ENCODE data around the gene PPP1R18.
"Not testable (repeated sequence)": the region's sequence is repeated elsewhere in the genome, so short reads cannot be mapped to it uniquely, and the experiment has no call there.

PPP1R18 gene

DNA sequence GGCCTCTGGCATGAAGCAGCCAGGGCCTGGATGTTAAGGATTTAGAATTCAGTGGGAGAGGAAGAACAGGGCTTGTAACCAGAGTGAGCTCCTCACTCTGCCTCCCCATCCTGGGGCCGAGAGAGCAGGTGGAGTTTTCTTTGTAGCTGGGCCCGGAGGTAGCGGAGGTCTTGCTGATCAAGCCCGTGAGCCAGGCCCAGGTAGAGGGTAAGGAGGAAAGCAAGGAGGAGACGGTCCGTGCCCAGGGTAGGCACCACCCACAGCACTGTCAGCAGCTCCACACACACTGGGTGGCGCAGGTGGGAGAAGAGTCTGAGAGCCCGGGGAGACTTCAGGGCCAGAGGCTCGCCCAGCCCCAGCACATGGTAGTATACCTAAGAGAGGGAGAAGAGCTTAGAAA, 2.1 kb upstream of the PPP1R18 start:
- no peak for DNase-seq

DNA sequence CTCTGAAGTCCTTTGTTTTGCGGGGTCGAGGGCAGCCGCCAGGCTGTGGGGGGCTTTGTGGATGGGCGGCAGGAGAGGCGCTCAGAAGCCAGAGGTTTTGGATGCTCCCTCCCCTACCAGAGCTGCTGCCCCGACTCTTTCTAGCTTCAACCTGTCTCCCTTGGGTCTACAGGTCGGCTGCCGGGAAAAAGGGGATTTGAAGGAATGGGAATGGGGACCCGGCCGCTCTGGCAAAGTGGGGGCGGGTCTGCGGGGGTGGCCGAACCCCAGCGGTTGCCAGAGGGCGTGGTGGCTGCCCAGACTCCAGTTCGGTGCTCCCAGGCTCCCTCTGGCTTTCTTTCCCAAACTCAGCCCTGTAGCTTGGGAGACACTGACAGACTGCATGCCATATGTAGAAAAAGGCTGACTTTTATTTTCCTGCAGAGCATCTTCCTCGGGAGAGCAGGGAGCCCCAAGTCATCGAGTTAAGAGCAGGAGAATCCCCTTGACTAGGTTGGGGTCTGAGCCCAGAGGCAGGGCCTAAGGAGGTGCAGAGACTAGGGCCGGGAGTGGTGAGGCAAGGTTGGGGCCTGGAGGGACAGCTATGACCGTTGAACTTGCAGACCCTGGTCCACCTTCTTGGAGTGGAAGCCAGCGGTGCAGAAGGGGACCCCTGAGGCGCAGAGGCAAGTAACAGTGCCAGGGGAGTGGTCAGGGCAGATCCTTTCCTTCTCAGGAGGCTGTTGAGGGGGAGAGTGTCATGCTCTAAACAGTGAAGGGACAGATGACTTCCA, 1.4 kb upstream of the PPP1R18 start:
- DNase-seq, result no peak

DNA sequence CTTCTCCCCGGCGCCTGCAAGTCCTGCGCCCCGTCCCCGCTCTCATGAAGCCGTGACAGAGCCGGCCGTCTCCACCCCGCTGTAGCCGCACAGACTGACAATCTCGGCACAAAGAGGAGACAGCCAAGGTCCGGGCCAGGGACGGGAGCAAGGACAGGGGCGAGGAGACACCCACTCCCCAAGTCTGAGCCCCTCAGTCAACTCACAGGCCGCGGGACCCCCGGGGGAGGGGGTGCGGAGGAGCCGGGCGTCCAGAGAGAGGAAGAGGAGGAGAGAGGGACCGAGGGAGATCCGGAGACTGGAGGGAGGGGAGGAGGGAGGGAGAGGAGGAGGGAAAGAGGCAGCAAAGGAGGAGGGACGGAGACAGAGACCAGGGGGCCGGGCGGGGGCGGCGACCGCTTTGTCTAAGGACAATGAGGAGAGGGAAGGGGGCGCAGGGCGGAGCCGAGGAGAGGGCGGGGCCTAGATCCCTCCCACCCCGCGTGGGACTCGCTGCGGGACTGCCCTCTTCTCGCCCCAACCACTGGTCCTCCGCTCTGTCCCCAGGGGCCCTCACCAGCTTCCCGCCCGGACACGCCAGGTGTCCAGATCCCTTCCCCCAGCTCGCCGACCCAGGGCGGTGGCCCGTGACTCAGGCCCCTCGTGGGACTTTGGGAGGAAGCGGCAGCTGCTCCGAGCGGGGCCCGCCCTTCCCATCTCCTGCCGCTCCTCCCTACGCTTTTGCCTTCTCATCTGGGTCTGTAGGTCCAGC, 638 bp upstream of the PPP1R18 start:
- peak; percentile 82 to 88 (median 84) for DNase-seq

DNA sequence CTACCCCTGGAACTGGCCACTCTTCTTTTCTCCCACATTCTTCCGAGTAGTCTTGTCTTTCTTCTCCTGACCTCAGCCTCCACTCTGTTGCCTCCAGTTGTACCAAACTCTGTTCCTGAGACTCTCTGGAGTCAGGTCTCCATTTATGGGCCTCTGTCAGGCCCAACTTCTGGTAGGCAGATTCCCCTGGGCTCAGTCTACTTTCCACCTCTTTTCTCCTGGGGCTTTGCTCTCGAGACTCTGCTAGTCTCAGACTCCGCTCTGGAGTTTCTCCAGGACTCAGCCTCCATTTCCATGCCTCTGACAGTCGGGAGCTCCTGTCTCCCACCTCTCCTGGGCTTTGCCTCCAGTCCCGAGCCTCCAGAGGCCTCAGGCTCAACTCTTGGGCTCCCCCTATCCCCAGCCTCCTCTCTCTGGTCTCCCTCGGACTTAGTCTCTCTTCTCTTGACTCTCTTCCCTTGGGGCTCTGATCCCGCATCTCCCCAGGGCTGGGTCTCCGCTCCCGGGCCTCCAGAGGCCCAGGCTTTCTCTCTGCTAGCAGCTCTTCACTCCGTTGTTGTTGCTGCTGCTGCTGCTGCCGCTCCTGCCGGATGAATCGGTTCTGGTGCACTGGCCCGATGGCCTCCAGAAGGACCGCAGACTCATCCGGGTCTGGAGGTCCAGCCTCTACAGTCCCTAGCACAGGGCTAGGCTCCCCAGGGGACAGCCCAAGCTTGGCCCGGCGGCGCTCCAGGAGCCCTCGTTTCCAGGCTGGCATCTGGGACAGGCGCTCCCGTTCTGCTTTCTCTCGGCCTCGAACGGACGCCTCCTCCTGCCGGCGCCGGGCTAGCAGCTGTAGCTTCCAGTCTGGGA, 1.1 kb downstream of the PPP1R18 start:
- no peak for DNase-seq

DNA sequence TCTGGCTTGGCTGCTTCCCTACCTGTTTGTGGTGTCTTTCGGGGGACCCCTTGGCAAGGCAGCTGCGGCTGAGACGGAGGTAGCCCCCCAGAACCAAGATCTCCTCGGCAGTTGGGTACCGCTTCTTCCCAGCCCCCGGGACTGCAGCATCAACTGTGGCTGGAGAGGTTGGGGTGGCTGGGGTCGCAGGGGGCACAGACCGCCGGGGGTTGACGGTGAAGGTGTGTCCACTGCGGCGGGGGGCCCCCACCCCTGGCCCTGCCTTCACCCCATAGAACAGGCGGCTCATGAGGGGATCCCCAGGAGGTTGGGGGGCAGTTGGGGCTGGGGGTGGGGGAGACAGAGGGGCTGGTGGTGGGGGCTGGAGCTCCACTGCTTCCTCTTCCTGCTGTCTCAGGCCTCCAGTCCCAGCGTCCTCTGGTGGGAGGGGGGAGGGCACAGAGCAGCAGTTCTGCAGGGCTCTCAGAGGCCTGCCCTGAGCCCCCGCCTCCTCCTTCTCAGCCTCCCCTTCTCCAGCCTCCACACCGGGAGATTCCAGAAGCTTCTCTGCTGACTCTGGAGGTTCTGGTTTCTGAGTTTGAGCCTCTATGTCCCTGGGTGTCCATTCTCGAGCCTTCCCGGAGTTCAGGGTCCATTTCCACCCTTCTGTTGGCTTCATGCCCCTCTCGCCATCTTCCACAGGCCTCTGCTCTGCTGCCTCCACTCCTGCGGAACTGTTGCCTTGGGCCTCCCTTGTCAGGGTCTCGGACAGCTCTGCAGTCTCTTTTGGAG, 1.9 kb downstream of the PPP1R18 start:
- no peak for DNase-seq

DNA sequence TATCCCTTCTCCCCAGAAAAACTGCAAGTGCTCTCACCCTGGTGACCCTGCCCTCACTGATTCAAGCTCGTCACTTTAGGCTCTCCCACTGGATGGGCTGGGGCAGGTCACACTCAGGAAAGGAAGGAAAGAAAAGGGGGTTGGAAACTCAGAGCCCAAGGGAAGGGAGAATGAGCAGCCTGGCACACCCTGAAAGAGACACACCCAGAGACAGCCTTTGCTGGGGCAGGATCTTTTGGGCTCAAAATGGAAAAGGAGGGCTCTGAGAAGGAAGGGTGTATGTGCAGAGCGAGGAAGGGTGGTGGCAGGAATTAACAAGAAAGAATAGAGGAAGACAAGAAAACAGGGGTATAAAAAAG, 2.5 kb downstream of the PPP1R18 start:
- no peak for DNase-seq

DNA sequence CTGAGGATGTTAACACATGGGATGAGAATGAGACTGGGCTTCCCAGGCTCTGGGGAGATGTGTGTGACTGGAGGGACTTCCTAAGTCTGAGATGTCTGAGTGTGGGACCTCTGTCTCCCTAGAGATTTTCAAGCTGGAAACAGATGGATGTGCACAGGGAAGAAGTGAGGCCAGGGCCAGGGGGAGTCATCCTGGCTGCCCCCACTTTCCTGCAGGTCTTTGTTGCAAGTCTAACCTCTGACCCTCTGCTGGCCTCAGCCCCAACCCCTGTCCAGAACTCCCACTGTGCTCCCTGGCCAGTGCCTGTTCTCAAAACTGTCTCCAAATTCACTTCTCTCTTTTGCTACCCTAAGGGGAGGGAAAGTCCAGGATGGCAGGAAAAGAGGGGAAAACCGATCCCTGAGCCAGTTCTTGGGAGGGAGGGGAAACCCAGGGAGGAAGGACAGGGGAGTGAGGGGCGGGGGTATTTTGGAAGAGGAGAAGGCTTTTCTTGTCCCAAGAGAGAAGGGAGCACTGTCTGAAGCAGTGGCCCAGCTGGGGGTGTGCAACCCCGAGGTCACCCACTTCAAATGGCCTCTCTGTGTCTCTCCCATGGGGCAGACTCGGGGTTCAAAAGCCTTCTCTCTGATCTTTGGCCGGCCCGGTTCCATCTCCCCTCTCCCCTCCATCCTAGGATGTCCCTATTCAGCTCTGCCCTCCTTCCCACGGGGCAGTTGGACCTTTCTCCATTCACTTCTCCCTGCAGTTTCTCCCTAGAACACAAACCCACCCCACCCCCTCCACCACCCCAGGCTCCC, 3.1 kb downstream of the PPP1R18 start:
- DNase-seq, result no peak

DNA sequence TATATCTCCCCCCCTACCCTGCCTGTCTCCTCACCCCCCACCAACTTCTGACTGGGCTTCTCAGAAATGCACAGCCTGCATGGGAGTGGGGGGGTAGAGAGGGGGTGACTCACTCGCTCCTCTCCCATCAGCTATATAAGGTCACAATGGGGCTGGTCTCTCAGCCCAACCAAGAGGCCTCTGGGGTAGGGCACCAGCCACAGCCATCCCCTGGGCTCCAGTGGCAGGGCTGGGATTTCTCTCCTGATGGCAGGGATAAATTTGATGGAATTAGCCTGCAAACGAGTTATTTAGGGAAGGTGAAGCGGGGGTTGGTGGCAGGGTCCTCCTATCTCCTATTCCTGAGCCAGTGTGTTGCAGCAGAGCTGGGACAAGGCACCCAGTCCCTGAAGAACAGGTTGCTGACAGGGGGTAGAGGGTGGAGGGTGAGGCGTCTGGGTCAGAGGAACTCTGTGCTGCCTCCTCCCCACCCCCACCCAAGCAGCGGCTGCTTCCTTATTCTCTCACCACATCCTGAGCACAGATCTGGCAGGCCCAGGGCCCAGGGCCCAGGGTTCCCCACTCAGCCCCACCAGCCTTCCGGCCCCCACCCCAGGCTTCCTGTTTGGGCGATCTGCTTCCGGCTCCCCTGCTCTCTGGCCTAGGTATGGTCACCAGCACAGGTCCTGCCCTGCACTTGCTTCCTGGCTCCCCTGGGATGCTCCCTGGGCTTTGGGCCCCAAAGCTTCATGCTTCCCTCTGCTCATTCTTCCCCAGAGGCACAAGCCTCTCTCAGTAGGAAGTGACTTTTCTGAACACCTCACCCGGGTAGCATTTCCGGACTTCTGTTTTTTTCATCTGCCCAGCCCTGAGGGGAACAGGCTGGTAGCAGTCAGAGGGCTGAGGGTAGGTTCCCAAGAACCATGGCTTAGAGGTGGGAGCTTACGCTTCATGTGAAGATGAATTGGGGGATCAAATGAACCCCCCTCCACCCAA, 4.0 kb downstream of the PPP1R18 start:
- peak in 1 of 3 experiments; percentile 2 for DNase-seq

DNA sequence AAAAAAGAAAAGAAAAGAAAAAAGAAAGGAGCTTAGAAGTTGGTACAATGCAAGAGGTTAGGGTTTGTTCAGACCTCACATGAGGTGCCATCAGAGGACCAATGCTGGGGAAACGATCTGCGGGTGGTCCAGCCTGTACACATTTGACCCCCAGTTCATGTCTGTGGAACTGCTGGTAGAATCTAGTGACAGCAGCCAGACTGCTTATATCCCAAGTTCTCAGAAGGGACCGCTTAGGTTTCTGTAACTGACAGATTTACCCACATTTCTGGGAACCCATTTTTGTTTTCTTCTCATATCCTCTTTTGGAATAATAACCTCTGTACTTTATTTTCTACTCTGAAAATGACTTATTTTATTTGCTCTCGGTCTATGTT, 4.7 kb downstream of the PPP1R18 start:
- no peak for DNase-seq

DNA sequence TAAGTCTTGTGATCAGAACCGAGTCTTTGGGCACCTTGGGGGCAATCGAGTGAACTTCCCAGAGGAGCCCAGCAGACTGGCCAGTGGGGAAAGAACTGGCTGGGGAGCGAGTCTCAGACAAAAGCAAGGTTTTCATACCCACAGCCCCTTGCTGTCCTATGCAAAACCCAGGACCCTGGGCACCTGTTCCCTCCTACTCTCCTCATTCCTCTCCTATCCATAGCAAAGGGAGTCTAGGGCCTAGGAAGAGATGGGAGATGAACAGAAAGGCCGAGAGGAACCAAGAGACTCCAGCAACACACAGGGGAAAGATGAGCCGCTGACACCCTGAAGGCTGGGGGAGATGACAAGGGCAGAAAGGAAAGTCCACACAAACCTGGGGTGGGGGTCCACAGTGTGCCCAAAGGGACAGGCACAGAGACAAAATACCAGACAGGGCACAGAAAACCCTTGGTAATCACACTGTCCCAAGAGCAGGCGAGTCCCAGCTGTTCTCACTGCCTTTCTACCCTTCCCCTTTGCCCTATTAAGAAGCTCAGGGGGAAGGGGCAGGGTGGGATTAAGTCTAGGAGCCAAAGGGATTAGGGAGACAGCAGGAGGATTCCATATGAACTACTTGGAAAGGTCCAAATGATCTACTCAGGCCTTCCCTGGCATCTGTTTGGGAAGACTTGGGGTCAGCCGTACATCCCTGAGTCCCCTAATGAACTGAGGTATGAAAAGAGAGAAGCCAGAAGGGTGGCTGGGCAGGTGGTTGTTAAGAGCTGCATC, 6.5 kb downstream of the PPP1R18 start:
- DNase-seq, result no peak

DNA sequence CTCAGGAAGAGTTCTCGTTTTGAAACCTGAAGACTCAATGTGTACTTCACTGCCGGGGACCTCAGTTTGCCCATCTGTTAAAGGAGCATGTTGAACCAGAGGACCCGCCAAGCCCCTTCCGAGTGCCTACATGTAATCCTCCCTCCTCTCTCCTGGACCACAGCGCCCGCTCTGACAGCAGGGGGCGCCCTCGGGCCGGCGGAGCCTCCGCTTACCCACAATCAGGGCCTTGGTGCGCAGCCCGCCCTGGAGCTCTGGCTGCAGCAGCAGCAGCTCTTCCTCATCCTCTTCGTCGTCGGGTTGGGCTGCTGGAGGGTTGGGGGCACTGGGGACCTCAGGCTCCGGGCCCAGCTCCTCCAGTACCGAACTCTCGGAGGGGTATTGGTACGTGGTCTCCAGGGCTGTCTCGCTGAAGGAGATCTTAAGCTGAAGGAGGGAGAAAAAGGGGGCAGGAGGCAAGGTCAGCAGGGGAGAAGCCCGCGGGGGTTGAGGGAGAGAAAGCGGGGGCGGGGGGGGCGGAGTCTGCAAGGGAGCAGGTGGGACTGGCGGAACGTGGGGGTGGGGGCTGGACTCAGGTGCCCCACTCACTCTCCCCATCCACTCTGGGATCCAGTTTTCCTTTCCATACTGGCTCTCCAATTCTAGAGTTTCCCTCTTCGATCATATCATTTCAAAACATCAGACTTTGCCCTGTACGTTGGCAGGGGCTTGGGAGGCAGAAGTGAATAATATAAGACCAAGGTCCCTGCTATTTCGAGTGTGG, 7.3 kb downstream of the PPP1R18 start:
- peak; percentile 61 to 79 (median 67) for DNase-seq

DNA sequence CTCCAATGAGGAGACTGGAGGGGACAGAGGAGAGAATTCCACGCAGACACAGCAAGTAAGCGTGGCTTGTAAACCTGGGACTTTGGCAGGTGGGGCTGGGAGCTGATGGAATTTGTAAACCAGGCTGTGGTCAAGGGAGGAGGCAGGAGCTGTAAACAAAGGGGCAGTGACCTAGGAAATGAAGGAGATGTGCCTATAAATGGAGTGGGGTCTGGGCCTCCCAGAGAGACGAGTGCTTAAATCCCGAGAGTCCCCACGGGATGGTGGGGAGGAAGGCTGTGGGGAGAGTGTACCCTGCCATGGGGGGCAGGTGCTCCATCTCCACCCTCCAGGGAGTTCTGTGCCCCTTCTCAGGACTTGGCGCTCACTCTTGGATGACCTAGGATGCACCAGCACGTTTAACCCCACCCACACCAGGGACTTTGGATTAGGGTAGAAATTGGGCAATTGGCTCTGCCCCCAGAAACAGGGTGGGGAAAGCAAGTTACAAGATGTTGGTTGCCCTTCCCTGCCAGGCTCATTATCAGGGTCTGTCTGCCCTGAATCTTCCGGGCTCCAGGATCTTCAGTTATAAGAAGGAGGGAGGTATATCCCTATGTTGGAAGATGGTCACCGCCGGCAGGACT, 9.7 kb downstream of the PPP1R18 start:
- no peak for DNase-seq

DNA sequence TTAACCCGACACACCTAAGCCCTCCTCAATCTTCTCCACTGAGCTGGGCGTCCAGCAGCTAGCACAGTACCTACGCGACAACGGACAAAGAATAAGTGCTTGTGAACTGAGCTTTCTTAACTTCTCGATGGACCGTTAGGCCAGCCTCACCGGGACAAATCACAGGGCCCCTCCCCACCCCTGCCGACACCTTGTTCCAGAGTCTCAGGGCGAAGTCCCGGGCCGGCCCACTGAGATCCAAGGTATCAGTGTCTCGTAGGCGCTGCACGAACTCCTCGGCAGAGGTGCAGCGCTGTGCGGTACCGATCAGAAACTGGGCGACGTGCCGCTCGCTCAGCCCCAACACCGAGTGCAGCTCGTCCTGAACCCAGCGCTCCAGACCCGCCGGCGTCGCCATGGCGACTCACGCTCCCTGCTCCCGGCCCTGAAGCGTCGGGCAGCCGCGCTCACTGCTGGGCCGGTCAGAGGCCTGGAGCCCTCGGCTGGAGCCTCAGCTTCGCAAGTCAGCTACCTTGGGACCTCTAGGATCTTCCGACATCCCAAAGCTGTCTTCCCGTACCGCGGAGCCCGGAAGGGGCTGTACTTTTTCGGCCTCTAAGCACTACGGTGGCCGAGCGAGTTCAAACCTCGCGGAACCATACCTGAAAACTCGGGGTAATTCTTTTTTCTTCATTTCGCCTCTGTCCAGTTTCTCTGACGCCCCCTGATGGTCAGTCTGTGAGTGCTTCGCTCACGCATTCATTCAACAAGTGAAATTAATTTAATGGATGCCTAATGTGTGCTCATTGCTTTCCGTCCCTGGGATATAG, 13.8 kb downstream of the PPP1R18 start, which contains the start of gene DHX16:
TSS of gene DHX16 (minus strand) at position 562 of the 809 bp plus-strand sequence. CDS start at position 397, 165 bp downstream.
- DNase-seq, result peak; percentile 89 to 97 (median 94)

DNA sequence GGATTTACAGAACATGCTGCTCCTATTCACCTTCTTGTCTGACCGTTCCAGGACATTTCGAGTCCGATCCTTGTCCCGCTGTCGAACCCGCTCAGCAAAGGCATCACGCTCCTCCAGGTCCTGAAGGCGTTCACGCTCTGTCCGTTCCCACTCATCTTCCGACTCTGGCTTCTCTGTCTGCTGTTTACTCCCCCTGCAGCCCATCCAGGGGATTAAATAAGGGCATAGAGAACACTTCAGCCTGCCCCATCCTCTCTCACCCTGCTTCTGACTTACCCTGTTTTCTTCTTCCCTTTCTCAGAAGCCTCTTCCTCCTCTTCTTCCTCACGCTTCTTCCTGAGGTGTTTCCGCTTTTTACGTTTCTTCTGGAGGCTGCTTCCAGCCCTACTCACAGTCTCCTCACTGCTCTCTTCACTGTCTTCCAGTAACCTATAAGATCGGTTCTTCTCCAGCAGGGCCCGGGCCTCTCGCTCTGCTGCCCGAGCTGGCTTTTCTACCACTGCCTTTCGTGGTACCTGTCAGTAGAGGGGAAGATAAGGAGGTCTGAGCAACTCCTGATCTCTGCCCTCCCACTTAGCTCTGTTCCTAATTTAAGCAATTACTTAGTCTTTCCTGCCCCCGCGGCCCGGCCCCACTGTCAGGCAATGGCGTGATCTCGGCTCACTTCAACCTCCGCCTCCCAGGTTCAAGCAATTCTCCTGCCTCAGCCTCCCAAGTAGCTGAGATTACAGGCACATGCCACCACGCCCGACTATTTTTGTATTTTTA, 15.5 kb downstream of the PPP1R18 start:
- DNase-seq, result no peak

DNA sequence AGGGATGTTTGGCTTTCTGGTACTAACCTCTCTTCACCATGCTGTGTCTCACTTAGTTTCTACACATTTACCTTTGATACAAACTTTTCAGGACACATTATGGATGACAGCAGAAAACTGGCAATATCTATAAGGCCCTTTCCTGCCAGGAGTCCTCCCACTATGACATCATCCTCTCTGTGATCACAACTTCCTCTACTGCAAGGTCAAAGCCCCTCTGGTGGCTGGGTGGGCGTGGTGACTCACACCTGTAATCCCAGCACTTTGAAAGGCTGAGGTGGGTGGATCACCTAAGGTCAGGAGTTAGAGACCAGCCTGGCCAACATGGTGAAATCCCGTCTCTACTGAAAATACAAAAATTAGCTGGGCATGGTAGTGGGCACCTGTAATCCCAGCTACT, 20.1 kb downstream of the PPP1R18 start:
- DNase-seq, result not testable (repeated sequence)

DNA sequence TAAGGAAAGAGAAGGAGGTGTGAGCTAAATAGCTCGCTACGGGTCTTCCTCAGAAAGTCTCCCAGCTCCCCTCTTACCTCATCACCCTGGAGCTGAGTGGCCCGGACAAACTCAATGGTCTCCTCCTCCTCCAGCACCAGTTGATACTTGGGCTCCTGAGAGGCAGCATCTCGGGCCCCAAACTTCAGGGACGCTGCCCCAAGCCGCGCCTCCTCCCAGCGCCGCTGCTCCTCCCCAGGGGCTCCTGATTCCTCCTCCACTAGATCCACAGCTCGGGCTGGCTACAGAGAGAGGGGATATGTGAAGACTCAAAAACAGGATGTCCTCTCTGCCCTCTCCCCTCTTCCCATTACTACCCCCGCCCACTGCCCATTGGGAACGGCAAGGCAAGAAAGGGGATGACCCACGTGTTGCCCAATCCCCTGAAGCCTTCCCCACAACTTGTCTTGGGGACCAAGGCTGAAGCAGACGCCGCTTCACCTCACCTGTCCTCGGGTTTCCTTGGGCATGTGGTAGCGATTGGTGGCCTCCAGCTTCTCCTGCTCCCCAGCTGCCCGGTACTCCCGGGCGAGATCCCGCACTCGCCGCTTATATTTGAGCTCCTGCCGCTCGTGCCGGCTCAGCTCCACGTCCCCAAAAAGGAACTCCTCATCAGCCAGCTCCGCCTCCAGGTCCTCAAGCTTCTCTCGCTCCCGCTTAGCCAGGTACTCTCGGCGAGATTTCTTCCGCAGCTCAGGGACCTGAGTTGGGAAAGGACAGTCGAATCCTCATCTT, 21.3 kb downstream of the PPP1R18 start:
- no peak for DNase-seq

All from NCI-H1417 (cell line).